Lower leg skin (tissue), 4 donors: ENCODE data around the gene GUCY2C. TPM values are rescaled to one million over a fixed set of nuclear protein-coding genes. Genes with fewer than 3 reads are reported as not detected.

Source experiments
- DNase-seq, 2 donors: peaks; one replicate each; pipeline ENCODE4 v3.0.0-alpha.2; 2019; ENCODE audit warnings: low spot score in 2 of 2
- H3K4me3 ChIP-seq: fragments of 200-600 bp; sonication (generic); 2 replicates; pipeline ENCODE4 v1.5.1; 2017; ENCODE audit warnings: mild to moderate bottlenecking, low read depth; ENCODE audit not compliant: poor library complexity, severe bottlenecking
- CTCF ChIP-seq, 3 donors: fragments of 450-650 bp; IDR thresholded peaks; one replicate each; pipeline ENCODE4 v1.5.1; 2016; ENCODE audit warnings: antibody characterized with exemption in 3 of 3, mild to moderate bottlenecking in 3 of 3, moderate library complexity in 2 of 3
- POLR2A ChIP-seq, 2 donors: fragments of 450-650 bp; IDR thresholded peaks; one replicate each; pipeline ENCODE4 v1.6.1; 2016 to 2017; ENCODE audit warnings: antibody characterized with exemption in 2 of 2, mild to moderate bottlenecking in 1 of 2, moderate library complexity in 1 of 2
- WGBS, 2 donors: methylation state at CpG; one replicate each; pipeline ENCODE4 v1.1.5; 2018; 5-methylcytosine and 5-hydroxymethylcytosine counted together
- intact Hi-C: fragments of 100-400 bp; cut with DNase I; formaldehyde crosslinking; loops from one replicate; pipeline ENCODE4 v1.15.0; 2023; ENCODE audit warnings: low total_unique reads
- total RNA-seq, 4 donors: library from RNA; depleted of rRNA; stranded (reverse); fragments of >200 nt; gene quantifications; one replicate each; pipeline ENCODE4 v1.1.0, GENCODE V29; 2016

The GUCY2C gene
- total RNA-seq, 4 donors from 2014 or later = 0.45 to 1.3 (median 0.99) TPM; not detected in 1

- 75 to 83% methylated on average over 6 of the region's 6 CpGs for WGBS, 2 donors
Measured at GRCh38 chr12:14701809-14702568, 5.6 kb upstream of the GUCY2C start.

GRCh38 chr12:14700935-14701334 lies 4.5 kb upstream of the GUCY2C start:
- TF ChIP-seq POLR2A (IDR thresholded peaks at IDR 0.05) = no peak
- TF ChIP-seq CTCF (IDR thresholded peaks at IDR 0.05) = no peak
- intact Hi-C loops = no loop called here
- 83 to 87% methylated on average over 4 of the region's 4 CpGs for WGBS, 2 donors
- no peak for DNase-seq
- no peak overlapping the region for H3K4me3 ChIP-seq

More at GRCh38 chr12:14701809-14702568, 5.6 kb upstream of the GUCY2C start:
- H3K4me3 ChIP-seq = no peak overlapping the region
- DNase-seq = no peak
- intact Hi-C loops = no loop called here
- TF ChIP-seq POLR2A (IDR thresholded peaks at IDR 0.05) (no peak), CTCF (IDR thresholded peaks at IDR 0.05) (no peak)

- intact Hi-C loops = no loop called here
- DNase-seq = no peak
- H3K4me3 ChIP-seq = no peak overlapping the region
- WGBS, 2 donors = 92 to 96% methylated on average over 2 of the region's 2 CpGs
- TF ChIP-seq CTCF (IDR thresholded peaks at IDR 0.05) (no peak), POLR2A (IDR thresholded peaks at IDR 0.05) (no peak)
Measured at GRCh38 chr12:14699923-14700322, 3.5 kb upstream of the GUCY2C start.

- H3K4me3 ChIP-seq = no peak overlapping the region
- intact Hi-C loops = no loop called here
- no peak for DNase-seq
- TF ChIP-seq CTCF (IDR thresholded peaks at IDR 0.05) (no peak), POLR2A (IDR thresholded peaks at IDR 0.05) (no peak)
Measured at GRCh38 chr12:14698555-14698954, 2.2 kb upstream of the GUCY2C start.

- H3K4me3 ChIP-seq = no peak overlapping the region
- TF ChIP-seq CTCF (IDR thresholded peaks at IDR 0.05) (no peak), POLR2A (IDR thresholded peaks at IDR 0.05) (no peak)
- intact Hi-C loops = no loop called here
- 66 to 85% methylated on average over 5 of the region's 5 CpGs for WGBS, 2 donors
- DNase-seq = no peak
Measured at GRCh38 chr12:14695715-14696141, 671 bp downstream of the GUCY2C start.

GRCh38 chr12:14694970-14695369 lies 1.4 kb downstream of the GUCY2C start:
- intact Hi-C loops = no loop called here
- TF ChIP-seq POLR2A (IDR thresholded peaks at IDR 0.05) (no peak), CTCF (IDR thresholded peaks at IDR 0.05) (no peak)
- 70 to 76% methylated on average over 3 of the region's 3 CpGs for WGBS, 2 donors
- no peak for DNase-seq
- no peak overlapping the region for H3K4me3 ChIP-seq
